CD4-positive, alpha-beta T cell (primary cell): ENCODE measurements around the gene NABP2. TPM values are rescaled to one million over a fixed set of nuclear protein-coding genes. Genes with fewer than 3 reads are reported as not detected.

Source experiments
- ATAC-seq: fragments of 200-7000 bp; cut with Tn5 transposase; one replicate; pipeline ENCODE4 v1.10.0; 2022; ENCODE audit warnings: mild to moderate bottlenecking; ENCODE audit not compliant: poor library complexity
- CTCF ChIA-PET: fragments of 350-600 bp; sonication (Branson Sonifier 250); formaldehyde crosslinking; loops from one replicate; lab custom pipeline; 2021; ENCODE audit warnings: antibody characterized with exemption, inconsistent platforms; lab: Charles Lee
- POLR2A ChIA-PET: fragments of 350-600 bp; sonication (Branson Sonifier 250); formaldehyde crosslinking; loops from one replicate; lab custom pipeline; 2021; ENCODE audit warnings: antibody characterized with exemption, inconsistent platforms; lab: Charles Lee
- DNase-seq, 14 experiments: peaks; one replicate each; pipeline ENCODE4 v3.0.0-alpha.2; 2013 to 2020; ENCODE audit warnings: mixed read lengths in 2 of 14
- H3K27ac ChIP-seq, 2 donors: one replicate each; pipeline versions ENCODE4 v1.5.1 to v1.7.0; 2013; ENCODE audit warnings: low read length in 2 of 2, low read depth in 1 of 2, mild to moderate bottlenecking in 1 of 2
- H3K27me3 ChIP-seq, 2 experiments: 1 replicate in 1 of 2; 2 replicates in 1 of 2; pipeline versions ENCODE4 v1.6.1 to v1.7.0; 2013; ENCODE audit warnings: low read length in 2 of 2, control low read depth in 1 of 2, mild to moderate bottlenecking in 1 of 2, moderate library complexity in 1 of 2; ENCODE audit not compliant: insufficient read depth in 2 of 2, control insufficient read depth in 1 of 2
- H3K36me3 ChIP-seq: one replicate; pipeline ENCODE4 v1.6.1; 2013; ENCODE audit warnings: low read length, control low read depth; ENCODE audit not compliant: insufficient read depth
- H3K4me1 ChIP-seq: one replicate; pipeline ENCODE4 v1.6.1; 2013; ENCODE audit warnings: low read length, control low read depth; ENCODE audit not compliant: insufficient read depth
- H3K4me3 ChIP-seq: one replicate; pipeline ENCODE4 v1.5.1; 2013; ENCODE audit warnings: mild to moderate bottlenecking, low read length, moderate library complexity
- H3K9me3 ChIP-seq, 2 experiments: 1 replicate in 1 of 2; 2 replicates in 1 of 2; pipeline versions ENCODE4 v1.6.1 to v1.7.0; 2013; ENCODE audit warnings: low read length in 2 of 2, mild to moderate bottlenecking in 2 of 2, control low read depth in 1 of 2, moderate library complexity in 1 of 2; ENCODE audit not compliant: control insufficient read depth in 1 of 2, insufficient read depth in 1 of 2
- H3K27ac Mint-ChIP-seq: one replicate; pipeline ENCODE4 v1.8.0; 2020; ENCODE audit warnings: mixed read lengths
- H3K27me3 Mint-ChIP-seq: one replicate; pipeline ENCODE4 v1.8.0; 2021; ENCODE audit warnings: mixed read lengths
- H3K36me3 Mint-ChIP-seq: one replicate; pipeline ENCODE4 v1.8.0; 2021; ENCODE audit warnings: low read depth, mixed read lengths
- H3K4me1 Mint-ChIP-seq: one replicate; pipeline ENCODE4 v1.8.0; 2021; ENCODE audit warnings: low read depth, mixed read lengths
- H3K4me3 Mint-ChIP-seq: one replicate; pipeline ENCODE4 v1.8.0; 2020; ENCODE audit warnings: mild to moderate bottlenecking, mixed read lengths
- H3K9me3 Mint-ChIP-seq: one replicate; pipeline ENCODE4 v1.8.0; 2020; ENCODE audit warnings: mixed read lengths
- CTCF ChIP-seq: fragments of 200-600 bp; IDR thresholded peaks from one replicate; pipeline ENCODE4 v1.8.0; 2022; ENCODE audit warnings: antibody characterized with exemption, mild to moderate bottlenecking
- intact Hi-C, 2 experiments: fragments of 100-400 bp; cut with DNase I in 1 of 2; cut with micrococcal nuclease in 1 of 2; formaldehyde crosslinking; loops; one replicate each; pipeline versions ENCODE4 v1.15.1 to v1.9.0; 2023 to 2025; cut with DNase I, micrococcal nuclease
- total RNA-seq, 174 experiments: library from RNA in 2 of 174; stranded (reverse) in 2 of 174; gene quantifications; one replicate each; pipeline ENCODE4 v1.2.3 and lab custom pipeline; 2021 to 2026

Gene NABP2
- total RNA-seq, 2 experiments from 2014 or later, result 7.6 to 9.1 TPM

- TF ChIP-seq CTCF, result no peak
- ChIA-PET CTCF (interaction anchor here (0.7 to 4.8 kb wide), 5 partner anchors 15 to 102 kb away, joined by 3 to 31 read pairs (median 23); partner anchors contain the start of genes SMARCC2 and ZC3H10), POLR2A (interaction anchor here (0.9 to 4.1 kb wide), 8 partner anchors 16 to 505 kb away, joined by 3 to 62 read pairs (median 21); partner anchors contain the start of genes COQ10A, ESYT1, NACA and ORMDL2)
- intact Hi-C loops, result loop anchor here (5.0 to 10.0 kb wide), 2 partner anchors 37 to 176 kb away; partner anchors contain the start of genes ANKRD52 (in 1 of the 2) and RPS26 (in 1 of the 2)
- Mint-ChIP-seq H3K4me3 (peak overlapping the region; percentile 98), H3K27me3 (no peaks in the 10 kb centered on the region), H3K27ac (peak overlapping the region; percentile 100), H3K4me1 (peaks cover 55% of the 10 kb centered on the region), H3K9me3 (no peaks in the 10 kb centered on the region), H3K36me3 (peaks cover 27% of the 10 kb centered on the region)
- H3K4me1 ChIP-seq, result peaks cover 56% of the 10 kb centered on the region
- peak in 3 of 14 experiments; percentile 9 to 37 (median 35) for DNase-seq
- H3K27ac ChIP-seq, result peak overlapping the region; percentile 97 to 98
- peak overlapping the region; percentile 83 for H3K4me3 ChIP-seq
- no peaks in the 10 kb centered on the region for H3K27me3 ChIP-seq
- H3K9me3 ChIP-seq, result no peaks in the 10 kb centered on the region
- no peak for ATAC-seq
- peaks cover 11% of the 10 kb centered on the region for H3K36me3 ChIP-seq
These were observed 3.4 kb upstream of the NABP2 start for GRCh38 chr12:56220611-56221231.

GRCh38 chr12:56221232-56221756, 2.8 kb upstream of the NABP2 start:
- no peaks in the 10 kb centered on the region for H3K27me3 Mint-ChIP-seq
- CTCF ChIA-PET, result interaction anchor here (0.7 to 4.8 kb wide), 6 partner anchors 15 to 102 kb away, joined by 3 to 31 read pairs (median 19); partner anchors contain the start of genes COQ10A, SMARCC2 and ZC3H10

More at GRCh38 chr12:56221232-56221756, 2.8 kb upstream of the NABP2 start:
- Histone ChIP-seq H3K27ac (peak overlapping the region; percentile 97 to 98), H3K4me1 (peaks cover 56% of the 10 kb centered on the region), H3K4me3 (peak overlapping the region; percentile 83), H3K9me3 (no peaks in the 10 kb centered on the region), H3K36me3 (peaks cover 6% of the 10 kb centered on the region), H3K27me3 (no peaks in the 10 kb centered on the region)
- H3K27ac Mint-ChIP-seq, result peak overlapping the region; percentile 100
- intact Hi-C loops, result loop anchor here (5.0 to 10.0 kb wide), 2 partner anchors 36 to 176 kb away; partner anchors contain the start of genes ANKRD52 (in 1 of the 2) and RPS26 (in 1 of the 2)
- H3K4me1 Mint-ChIP-seq, result peaks cover 52% of the 10 kb centered on the region
- no peaks in the 10 kb centered on the region for H3K9me3 Mint-ChIP-seq
- no peak for TF ChIP-seq CTCF
- peaks cover 27% of the 10 kb centered on the region for H3K36me3 Mint-ChIP-seq
- H3K4me3 Mint-ChIP-seq, result peak overlapping the region; percentile 98
- DNase-seq (no peak), ATAC-seq (peak; percentile 27)
- POLR2A ChIA-PET, result interaction anchor here (0.6 to 4.1 kb wide), 35 partner anchors 12 to 504 kb away, joined by 3 to 62 read pairs (median 6); partner anchors contain the start of genes ANKRD52, CNPY2, COQ10A and DNAJC14
